KOPT-K1 (cell line): Measurements from ENCODE around the gene CLASP1.
"Not testable (repeated sequence)": the region's sequence is repeated elsewhere in the genome, so short reads cannot be mapped to it uniquely, and the experiment has no call there.

Experiments
- H3K27ac ChIP-seq: fragments of 200-600 bp; sonication (generic); 2 replicates; pipeline ENCODE4 v1.5.1; 2016; ENCODE audit warnings: antibody characterized with exemption, mild to moderate bottlenecking, low read depth, low read length; ENCODE audit not compliant: poor library complexity, severe bottlenecking
- H3K36me3 ChIP-seq: fragments of 200-600 bp; sonication (generic); 2 replicates; pipeline ENCODE4 v1.5.1; 2017; ENCODE audit warnings: antibody characterized with exemption, mild to moderate bottlenecking, low read length, moderate library complexity; ENCODE audit not compliant: insufficient read depth
- H3K9me3 ChIP-seq: fragments of 200-600 bp; sonication (generic); 2 replicates; pipeline ENCODE4 v1.5.1; 2017; ENCODE audit warnings: antibody characterized with exemption, low read length, mild to moderate bottlenecking; ENCODE audit not compliant: insufficient read depth, poor library complexity, severe bottlenecking

CLASP1 gene

DNA sequence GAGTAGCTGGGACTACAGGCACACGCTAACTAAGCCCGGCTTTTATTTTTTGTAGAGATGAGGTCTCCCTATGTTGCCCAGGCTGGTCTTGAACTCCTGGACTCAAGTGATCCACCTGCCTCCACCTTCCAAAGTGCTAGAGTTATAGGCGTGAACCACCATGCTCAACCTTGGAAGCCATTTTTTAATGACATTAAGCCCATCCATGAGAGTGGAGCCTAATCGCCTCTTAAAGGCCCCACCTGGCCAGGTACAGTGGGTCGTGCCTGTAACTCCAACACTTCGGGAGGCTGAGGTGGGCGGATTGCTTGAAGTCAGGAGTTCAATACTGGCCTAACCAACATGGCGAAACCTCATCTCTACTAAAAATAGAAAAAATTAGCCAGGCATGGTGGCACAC, 322.6 kb downstream of the CLASP1 start:
- Histone ChIP-seq H3K9me3 (no peaks in the 10 kb centered on the region), H3K36me3 (no peaks in the 10 kb centered on the region), H3K27ac (no peak overlapping the region)

DNA sequence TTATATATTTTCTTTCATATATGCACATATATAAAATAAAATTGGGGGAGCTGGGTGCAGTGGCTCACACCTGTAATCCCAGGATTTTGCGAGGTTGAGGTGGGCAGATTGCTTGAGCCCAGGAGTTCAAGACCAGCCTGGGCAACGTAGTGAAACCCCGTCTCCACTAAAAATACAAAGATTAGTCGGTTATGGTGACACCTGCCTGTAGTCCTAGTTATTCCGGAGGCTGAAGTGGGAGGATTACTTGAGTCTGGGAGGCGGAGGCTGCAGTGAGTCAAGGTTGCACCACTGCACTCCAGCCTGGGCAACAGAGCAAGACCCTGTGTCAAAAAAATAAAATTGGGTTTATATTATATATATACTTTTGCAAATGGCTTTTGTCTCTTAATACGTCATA, 324.7 kb downstream of the CLASP1 start:
- no peaks in the 10 kb centered on the region for H3K9me3 ChIP-seq
- no peaks in the 10 kb centered on the region for H3K36me3 ChIP-seq
- no peak overlapping the region for H3K27ac ChIP-seq

DNA sequence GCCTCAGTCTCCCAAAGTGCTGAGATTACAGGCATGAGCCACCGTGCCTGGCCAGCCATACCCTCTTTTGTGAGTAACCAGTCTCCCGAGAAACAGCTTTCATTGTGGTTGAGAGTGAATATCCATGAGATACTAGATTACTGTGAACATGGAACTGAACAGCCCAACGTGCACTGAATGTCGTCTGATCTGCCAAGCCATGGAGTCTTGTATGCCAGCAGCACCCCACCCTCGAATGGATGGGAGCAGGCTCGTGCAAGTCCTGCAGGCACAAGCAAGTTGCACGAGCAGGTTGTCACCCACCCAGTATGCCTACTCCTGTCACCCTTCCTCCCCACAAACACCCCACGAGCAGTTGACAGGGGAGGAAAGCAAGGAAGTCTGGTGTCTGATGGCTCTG, 327.8 kb downstream of the CLASP1 start:
- H3K36me3 ChIP-seq: no peaks in the 10 kb centered on the region
- H3K27ac ChIP-seq: no peak overlapping the region
- H3K9me3 ChIP-seq: no peaks in the 10 kb centered on the region

DNA sequence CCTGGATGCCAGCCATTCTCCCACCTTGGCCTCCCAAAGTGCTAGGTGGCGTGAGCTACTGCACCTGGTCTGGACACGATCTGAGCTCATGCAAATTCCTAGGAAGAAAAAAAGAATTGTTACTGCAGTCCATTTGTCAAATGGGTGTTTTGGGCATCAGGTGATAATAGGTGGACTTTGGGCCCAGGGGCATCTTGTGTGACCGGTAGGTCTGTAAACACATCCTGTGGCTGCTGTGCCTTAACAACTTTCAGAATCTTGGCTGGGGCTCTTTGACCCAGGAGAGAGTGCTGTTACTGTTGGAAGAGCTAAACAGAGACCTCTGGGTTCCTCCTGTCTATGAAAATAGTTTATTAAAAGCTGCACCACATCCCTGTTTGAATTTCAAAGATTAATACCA, 329.3 kb downstream of the CLASP1 start:
- H3K27ac ChIP-seq: no peak overlapping the region

DNA sequence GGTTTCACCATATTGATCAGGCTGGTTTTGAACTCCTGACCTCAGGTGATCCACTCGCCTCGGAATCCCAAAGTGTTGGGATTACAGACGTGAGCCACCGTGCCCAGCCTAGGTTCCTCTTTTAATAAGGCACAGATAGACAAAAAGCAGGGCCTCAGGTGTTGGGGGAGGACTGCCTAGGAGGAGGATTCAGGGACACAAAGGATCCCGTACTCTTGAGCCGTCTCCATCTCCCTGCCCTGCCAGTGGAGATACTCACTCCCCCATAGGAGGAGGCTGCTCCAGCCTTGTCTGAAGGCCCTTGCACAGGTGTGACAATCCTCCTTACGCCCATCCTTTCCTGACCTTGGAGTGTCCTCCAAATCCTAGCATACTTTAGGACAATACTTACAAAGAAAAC, 332.3 kb downstream of the CLASP1 start:
- Histone ChIP-seq H3K27ac (no peak overlapping the region), H3K9me3 (no peaks in the 10 kb centered on the region), H3K36me3 (no peaks in the 10 kb centered on the region)

More for the DNA sequence above, 329.3 kb downstream of the CLASP1 start:
- no peaks in the 10 kb centered on the region for H3K36me3 ChIP-seq
- no peaks in the 10 kb centered on the region for H3K9me3 ChIP-seq

DNA sequence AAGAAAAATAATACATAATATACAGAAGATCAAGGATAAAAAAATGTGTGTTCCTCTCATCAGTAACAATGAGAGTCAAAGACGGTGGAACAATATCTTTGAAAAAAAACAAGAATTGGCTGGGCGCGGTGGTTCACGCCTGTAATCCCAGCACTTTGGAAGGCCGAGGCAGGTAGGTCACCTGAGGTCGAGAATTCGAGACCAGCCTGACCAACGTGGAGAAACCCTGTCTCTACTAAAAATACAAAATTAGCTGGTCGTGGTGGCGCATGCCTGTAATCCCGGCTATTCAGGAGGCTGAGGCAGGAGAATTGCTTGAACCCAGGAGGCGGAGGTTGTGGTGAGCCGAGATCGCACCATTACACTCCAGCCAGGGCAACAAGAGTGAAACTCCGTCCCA, 335.6 kb downstream of the CLASP1 start:
- not testable (repeated sequence) for H3K36me3 ChIP-seq, H3K9me3 ChIP-seq, H3K27ac ChIP-seq

DNA sequence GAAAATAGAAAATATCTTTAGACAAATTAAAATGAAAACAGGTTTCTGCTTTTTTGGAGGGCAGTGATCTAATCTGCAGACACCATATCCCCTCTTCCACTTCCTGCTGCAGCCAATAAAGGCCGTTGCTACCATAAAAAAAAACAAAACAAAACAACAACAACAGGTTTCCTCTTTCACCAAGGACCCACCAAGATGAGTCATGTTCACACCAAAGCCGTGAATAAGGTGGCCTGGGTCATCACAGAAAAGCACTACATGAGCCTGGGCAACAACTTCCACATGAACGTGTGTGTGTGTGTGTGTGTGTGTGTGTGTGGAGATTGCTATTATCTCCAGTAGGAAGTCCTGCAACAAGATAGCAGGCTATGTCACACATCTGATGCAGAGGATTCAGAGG, 339.5 kb downstream of the CLASP1 start:
- Histone ChIP-seq H3K36me3 (no peaks in the 10 kb centered on the region), H3K9me3 (no peaks in the 10 kb centered on the region), H3K27ac (no peak overlapping the region)

DNA sequence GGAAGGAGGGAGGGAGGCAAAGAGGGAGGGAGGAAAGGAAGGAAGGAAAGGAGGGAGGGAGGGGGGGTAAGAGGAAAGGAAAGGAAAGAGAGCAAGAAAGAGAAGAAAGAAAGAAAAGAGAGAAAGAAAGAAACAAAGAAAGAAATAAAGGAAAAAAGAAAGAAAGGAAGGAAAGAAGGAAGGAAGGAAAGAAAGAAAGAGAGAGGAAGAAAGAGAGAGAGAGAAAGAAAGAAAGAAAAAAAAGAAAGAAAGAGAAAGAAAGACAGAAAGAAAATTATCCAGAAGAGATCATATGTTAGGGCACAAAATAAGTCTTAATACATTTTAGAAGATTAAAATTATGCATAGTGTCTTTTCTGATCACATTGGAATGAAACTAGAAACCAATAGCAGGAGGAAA, 339.9 kb downstream of the CLASP1 start:
- Histone ChIP-seq H3K27ac (no peak overlapping the region), H3K9me3 (no peaks in the 10 kb centered on the region), H3K36me3 (no peaks in the 10 kb centered on the region)

DNA sequence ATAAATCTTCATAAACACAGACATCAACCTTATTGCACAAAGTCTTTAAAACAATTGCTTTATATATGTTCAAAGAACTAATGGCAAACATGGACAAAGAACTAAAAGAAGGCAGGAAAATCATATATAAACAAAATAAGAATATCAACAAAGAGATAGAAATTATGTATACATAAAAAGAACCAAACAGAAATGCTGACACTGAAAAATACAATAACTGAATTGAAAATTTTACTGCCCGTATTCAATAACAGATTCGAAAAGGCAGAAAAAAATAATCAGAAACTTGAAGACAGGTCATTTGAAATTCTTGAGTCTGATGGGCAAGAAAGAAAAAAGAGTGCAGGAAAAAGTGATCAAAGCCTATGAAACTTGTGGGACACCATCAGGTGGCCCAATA, 342.2 kb downstream of the CLASP1 start:
- H3K27ac ChIP-seq: no peak overlapping the region
- no peaks in the 10 kb centered on the region for H3K36me3 ChIP-seq
- no peaks in the 10 kb centered on the region for H3K9me3 ChIP-seq

DNA sequence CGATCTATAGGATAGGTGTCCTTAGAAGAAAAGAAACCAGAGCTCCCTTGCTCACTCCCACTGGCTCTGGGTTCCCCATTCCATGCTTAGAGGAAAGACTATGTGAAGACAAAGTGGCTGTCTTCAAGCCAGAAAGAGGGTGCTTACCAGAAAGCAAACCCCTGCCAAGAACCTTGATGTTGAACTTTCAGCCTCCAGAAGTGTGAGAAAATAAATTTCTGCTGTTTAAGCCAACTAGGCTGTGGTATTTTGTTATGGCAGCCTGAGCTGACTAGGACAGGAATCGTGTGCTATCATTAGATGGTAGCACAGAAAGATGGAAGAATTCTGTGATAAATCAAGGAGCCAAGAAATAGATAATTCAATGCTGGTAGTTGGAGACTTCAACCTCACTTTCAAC, 344.3 kb downstream of the CLASP1 start:
- no peak overlapping the region for H3K27ac ChIP-seq
- no peaks in the 10 kb centered on the region for H3K36me3 ChIP-seq
- H3K9me3 ChIP-seq: peaks cover 5% of the 10 kb centered on the region

DNA sequence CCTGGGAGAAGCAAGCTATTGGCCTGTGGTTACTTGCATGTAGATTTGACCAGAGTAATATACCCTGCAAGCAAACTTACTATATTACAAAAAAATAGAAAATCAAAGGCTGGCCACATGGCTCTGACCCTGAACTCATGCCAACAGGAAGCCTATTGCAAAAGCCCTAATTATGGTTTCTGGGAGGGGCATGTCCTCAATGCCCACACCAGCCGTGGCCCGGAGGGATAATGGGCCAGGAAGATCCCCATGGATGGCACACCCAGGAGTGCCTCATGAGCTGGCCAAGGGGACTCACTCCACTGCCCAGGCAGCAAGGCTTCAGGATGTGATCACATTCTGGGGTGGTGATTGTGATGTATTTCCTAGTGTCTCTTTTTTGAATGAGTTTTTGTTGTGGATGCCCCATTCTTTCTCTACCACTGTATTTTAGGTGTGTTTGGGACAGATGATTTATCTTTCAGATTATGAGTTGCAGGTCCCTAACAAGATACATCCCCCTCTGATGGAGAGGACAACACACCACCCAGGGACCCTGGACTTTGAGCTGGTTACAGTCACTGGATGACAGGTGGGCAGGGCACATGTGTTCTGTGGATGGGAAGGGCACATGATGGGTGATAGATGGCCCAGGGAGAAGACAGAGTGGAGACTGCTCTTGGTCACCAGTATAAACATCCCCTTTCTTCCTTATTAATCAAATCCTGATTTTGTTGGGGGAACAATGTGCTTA, 345.6 kb downstream of the CLASP1 start:
- peaks cover 5% of the 10 kb centered on the region for H3K9me3 ChIP-seq
- no peaks in the 10 kb centered on the region for H3K36me3 ChIP-seq
- no peak overlapping the region for H3K27ac ChIP-seq

DNA sequence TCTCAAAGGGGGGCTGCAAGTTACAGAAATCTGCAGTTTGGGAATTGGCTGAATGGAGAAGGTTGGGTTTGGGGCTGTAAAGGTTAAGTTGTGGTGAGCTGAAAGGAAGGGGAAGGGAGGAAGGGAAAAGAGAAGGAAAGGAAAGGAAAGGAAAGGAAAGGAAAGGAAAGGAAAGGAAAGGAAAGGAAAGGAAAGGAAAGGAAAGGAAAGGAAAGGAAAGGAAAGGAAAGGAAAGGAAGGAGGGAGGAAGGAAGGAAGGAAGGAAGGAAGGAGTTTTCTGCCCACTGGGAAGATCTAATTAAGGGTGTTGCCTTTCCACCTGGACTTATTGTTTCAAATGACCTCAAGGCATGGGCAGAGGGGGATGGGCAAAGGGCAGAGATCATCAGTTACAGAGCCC, 348.1 kb downstream of the CLASP1 start:
- not testable (repeated sequence) for H3K36me3 ChIP-seq, H3K27ac ChIP-seq, H3K9me3 ChIP-seq

DNA sequence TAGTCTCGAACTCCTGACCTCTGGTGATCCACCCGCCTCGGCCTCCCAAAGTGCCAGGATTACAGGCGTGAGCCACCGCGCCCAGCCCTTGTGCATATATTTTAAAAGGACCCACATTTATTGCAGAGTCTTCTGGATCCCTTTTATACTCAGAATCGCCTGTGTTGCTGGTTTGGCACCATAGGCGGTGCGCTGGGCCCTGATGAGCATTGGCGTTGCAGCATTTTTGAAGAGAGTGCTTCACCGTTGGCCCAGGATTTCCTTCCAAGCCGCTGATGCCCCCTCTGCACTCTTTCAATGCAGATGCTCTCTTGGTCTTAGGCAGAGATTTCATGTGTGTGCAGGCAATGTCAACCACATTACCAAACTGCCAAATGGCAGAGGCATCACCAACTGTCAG, 350.8 kb downstream of the CLASP1 start:
- peaks cover 19% of the 10 kb centered on the region for H3K9me3 ChIP-seq
- H3K27ac ChIP-seq: no peak overlapping the region
- no peaks in the 10 kb centered on the region for H3K36me3 ChIP-seq

DNA sequence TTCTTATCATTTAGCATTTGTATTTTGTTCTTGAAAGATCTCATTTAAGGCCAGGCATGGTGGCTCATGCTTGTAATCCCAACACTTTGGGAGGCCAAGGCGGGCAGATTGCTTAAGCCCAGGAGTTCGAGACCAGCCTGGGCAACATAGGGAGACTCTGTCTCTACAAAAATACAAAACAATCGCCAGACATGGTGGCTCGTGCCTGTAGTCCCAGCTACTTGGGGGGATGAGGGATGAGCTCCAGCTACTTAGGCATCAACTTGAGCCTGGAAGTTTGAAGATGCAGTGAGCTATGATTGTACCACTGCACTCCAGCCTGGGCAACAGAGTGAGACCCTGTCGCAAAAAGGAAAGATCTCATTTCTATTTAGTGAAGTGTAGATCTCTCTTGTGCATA, 351.4 kb downstream of the CLASP1 start:
- not testable (repeated sequence) for H3K36me3 ChIP-seq, H3K27ac ChIP-seq
- H3K9me3 ChIP-seq: peaks cover 19% of the 10 kb centered on the region

DNA sequence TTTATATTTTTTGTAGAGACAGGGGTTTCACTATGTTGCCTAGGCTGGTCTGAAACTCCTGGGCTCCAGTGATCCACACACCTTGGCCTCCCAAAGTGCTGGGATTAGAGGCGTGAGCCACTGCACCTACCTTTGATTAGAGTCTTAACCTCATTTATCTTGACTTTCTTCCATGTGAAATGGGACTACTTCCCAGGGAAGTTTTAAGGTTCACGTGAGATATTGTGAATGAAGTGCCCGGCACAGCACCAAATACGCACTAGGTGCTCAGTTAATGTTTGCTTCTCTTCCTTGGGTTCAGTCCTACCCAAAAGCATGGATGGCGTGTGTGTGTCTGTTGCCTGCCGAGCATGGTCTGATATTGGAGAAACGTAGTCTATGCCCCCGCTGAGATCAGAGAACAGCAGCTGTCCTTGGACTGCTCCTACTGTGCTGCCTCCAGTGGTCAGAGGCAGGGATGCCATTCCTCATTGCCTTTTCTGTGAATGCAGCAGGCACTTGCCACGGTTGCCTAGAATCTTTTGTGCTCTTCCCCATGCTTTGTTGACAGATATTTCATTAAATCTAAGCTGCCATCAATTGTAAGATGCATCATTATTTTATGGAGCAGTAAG, 351.9 kb downstream of the CLASP1 start:
- H3K27ac ChIP-seq: no peak overlapping the region
- peaks cover 19% of the 10 kb centered on the region for H3K9me3 ChIP-seq
- H3K36me3 ChIP-seq: no peaks in the 10 kb centered on the region
